WTC11 (cell line): Measurements from ENCODE around the gene GJD3.

Experiments
- NFATC4 ChIP-seq: fragments of 250-450 bp; sonication (Bioruptor Pico); IDR thresholded peaks from 2 replicates; pipeline ENCODE4 v1.9.0; 2021; ENCODE audit warnings: mild to moderate bottlenecking
- TEAD4 ChIP-seq: sonication (generic); formaldehyde crosslinking; IDR thresholded peaks from 2 replicates; pipeline ENCODE4 v1.8.0; 2022; ENCODE audit warnings: mild to moderate bottlenecking, missing genetic modification reagents

DNA sequence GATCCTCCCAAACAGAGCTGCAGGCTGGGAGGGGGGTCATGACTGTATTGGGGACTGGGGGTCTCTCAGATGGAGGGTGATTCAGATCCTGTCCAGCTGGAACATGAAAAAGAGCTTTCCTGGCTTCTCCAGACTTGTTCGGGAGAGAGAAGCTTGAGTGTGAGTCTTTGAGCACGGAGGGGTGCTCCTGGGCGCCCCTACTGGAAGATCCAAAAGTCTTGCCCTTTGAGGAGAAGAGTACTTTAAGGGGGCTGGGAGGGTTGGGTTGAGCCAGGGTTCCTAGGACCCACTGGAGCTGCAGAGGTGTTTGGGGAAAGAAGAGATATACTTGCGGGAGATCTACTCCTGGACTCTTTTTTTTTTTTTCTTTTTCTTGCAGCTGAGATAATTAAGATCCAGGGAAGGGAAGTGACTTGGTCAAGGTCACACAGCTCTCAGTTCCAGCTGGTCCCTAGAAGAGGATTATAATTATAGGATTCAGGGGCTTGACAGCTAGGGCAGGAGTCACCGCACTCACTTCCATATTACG is 47.1 kb downstream of the GJD3 start:
- TF ChIP-seq NFATC4 (CRISPR knock-in tag): no peak
- TF ChIP-seq TEAD4: no peak
